ENCODE results near the gene CDC26. TPM values are rescaled to one million over a fixed set of nuclear protein-coding genes. Genes with fewer than 3 reads are reported as not detected.

Gene CDC26
- polyA plus RNA-seq, 1 donor from 2014 or later = 88.0 TPM

GRCh38 chr9:113289091-113289490 is 13.7 kb upstream of the CDC26 start:
- no peak overlapping the region for H2AFZ ChIP-seq (ENCODE audit: low read depth, low read length)
- no peak overlapping the region for H3K9ac ChIP-seq (ENCODE audit: low read length)
- no peaks in the 10 kb centered on the region for H3F3A ChIP-seq (ENCODE audit: insufficient read depth, low read length, poor library complexity, severe bottlenecking)
- no peaks in the 10 kb centered on the region for H3K79me2 ChIP-seq (replicated peaks; ENCODE audit: insufficient read depth, low read length)
- no peaks in the 10 kb centered on the region for H4K20me1 ChIP-seq (ENCODE audit: insufficient read depth)
- TF ChIP-seq, protein P1, sequence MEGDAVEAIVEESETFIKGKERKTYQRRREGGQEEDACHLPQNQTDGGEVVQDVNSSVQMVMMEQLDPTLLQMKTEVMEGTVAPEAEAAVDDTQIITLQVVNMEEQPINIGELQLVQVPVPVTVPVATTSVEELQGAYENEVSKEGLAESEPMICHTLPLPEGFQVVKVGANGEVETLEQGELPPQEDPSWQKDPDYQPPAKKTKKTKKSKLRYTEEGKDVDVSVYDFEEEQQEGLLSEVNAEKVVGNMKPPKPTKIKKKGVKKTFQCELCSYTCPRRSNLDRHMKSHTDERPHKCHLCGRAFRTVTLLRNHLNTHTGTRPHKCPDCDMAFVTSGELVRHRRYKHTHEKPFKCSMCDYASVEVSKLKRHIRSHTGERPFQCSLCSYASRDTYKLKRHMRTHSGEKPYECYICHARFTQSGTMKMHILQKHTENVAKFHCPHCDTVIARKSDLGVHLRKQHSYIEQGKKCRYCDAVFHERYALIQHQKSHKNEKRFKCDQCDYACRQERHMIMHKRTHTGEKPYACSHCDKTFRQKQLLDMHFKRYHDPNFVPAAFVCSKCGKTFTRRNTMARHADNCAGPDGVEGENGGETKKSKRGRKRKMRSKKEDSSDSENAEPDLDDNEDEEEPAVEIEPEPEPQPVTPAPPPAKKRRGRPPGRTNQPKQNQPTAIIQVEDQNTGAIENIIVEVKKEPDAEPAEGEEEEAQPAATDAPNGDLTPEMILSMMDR (IDR thresholded peaks at IDR 0.05; ENCODE audit: poor library complexity, severe bottlenecking) = no peak
- no peak for TF ChIP-seq EP300 (conservative IDR thresholded peaks at IDR 0.05; ENCODE audit: poor library complexity, severe bottlenecking)
- no peak for TF ChIP-seq TAF1 (IDR thresholded peaks at IDR 0.05; ENCODE audit: low read depth)
- TF ChIP-seq RAD21 (conservative IDR thresholded peaks at IDR 0.05) = no peak
- no peak for TF ChIP-seq REST (IDR thresholded peaks at IDR 0.05; ENCODE audit: borderline replicate concordance)
- no peak for TF ChIP-seq POLR2AphosphoS5 (IDR thresholded peaks at IDR 0.05)
- TF ChIP-seq MXI1 (conservative IDR thresholded peaks at IDR 0.05; ENCODE audit: poor library complexity, severe bottlenecking) = no peak
- no peak for TF ChIP-seq SMC3 (conservative IDR thresholded peaks at IDR 0.05; ENCODE audit: poor library complexity)
- H3K4me3 ChIP-seq (ENCODE audit: low read length) = no peak overlapping the region
- no peaks in the 10 kb centered on the region for H3K9me3 ChIP-seq (ENCODE audit: low read length)
- no peaks in the 10 kb centered on the region for H3K27me3 ChIP-seq (ENCODE audit: insufficient read depth, low read depth, low read length)
- H3K27ac ChIP-seq (ENCODE audit: low read length) = no peak overlapping the region
- H3K9me2 ChIP-seq (ENCODE audit: insufficient read depth, low read length) = no peaks in the 10 kb centered on the region
- H3K36me3 ChIP-seq (ENCODE audit: insufficient read depth, low read length) = peaks cover 23% of the 10 kb centered on the region
- H3K4me2 ChIP-seq (ENCODE audit: low read length) = no peak overlapping the region

GRCh38 chr9:113281356-113281755 is 6.0 kb upstream of the CDC26 start:
- Histone ChIP-seq H3K4me2 (ENCODE audit: low read length) (no peak overlapping the region), H3K4me3 (ENCODE audit: low read length) (no peak overlapping the region), H4K20me1 (ENCODE audit: insufficient read depth) (no peaks in the 10 kb centered on the region), H3K9me2 (ENCODE audit: insufficient read depth, low read length) (no peaks in the 10 kb centered on the region), H3K9ac (ENCODE audit: low read length) (no peak overlapping the region), H3F3A (ENCODE audit: insufficient read depth, low read length, poor library complexity, severe bottlenecking) (no peaks in the 10 kb centered on the region), H3K9me3 (ENCODE audit: low read length) (no peaks in the 10 kb centered on the region), H3K79me2 (replicated peaks; ENCODE audit: insufficient read depth, low read length) (peaks cover 7% of the 10 kb centered on the region), H3K36me3 (ENCODE audit: insufficient read depth, low read length) (peaks cover 24% of the 10 kb centered on the region), H3K27ac (ENCODE audit: low read length) (no peak overlapping the region), H2AFZ (ENCODE audit: low read depth, low read length) (no peak overlapping the region), H3K27me3 (ENCODE audit: insufficient read depth, low read depth, low read length) (no peaks in the 10 kb centered on the region)
- TF ChIP-seq POLR2AphosphoS5 (IDR thresholded peaks at IDR 0.05) (no peak), SMC3 (conservative IDR thresholded peaks at IDR 0.05; ENCODE audit: poor library complexity) (no peak), MXI1 (conservative IDR thresholded peaks at IDR 0.05; ENCODE audit: poor library complexity, severe bottlenecking) (no peak), REST (IDR thresholded peaks at IDR 0.05; ENCODE audit: borderline replicate concordance) (no peak), RAD21 (conservative IDR thresholded peaks at IDR 0.05) (no peak), EP300 (conservative IDR thresholded peaks at IDR 0.05; ENCODE audit: poor library complexity, severe bottlenecking) (no peak), EZH2 (IDR thresholded peaks at IDR 0.05; ENCODE audit: borderline replicate concordance, insufficient read depth, low read length, poor library complexity, severe bottlenecking) (no peak), TAF1 (IDR thresholded peaks at IDR 0.05; ENCODE audit: low read depth) (no peak)
- TF ChIP-seq, protein P1 (IDR thresholded peaks at IDR 0.05; ENCODE audit: poor library complexity, severe bottlenecking) = no peak

Measured in neural cell (in vitro differentiated cells).